Measurements from ENCODE around the gene PIP5KL1.

Gene PIP5KL1

GRCh38 chr9:127968042-127968441 is 37.5 kb upstream of the PIP5KL1 start:
- no peak for DNase-seq

- no peak for DNase-seq
Measured at GRCh38 chr9:127967151-127967809, 36.7 kb upstream of the PIP5KL1 start.

- DNase-seq = no peak
Measured at GRCh38 chr9:127966416-127967150, 36.0 kb upstream of the PIP5KL1 start.

- DNase-seq = no peak
Measured at GRCh38 chr9:127965953-127966352, 35.4 kb upstream of the PIP5KL1 start.

- DNase-seq = no peak
Measured at GRCh38 chr9:127963359-127964064, 32.9 kb upstream of the PIP5KL1 start.

- no peak for DNase-seq
Measured at GRCh38 chr9:127963041-127963358, 32.4 kb upstream of the PIP5KL1 start.

GRCh38 chr9:127962278-127962677 is 31.7 kb upstream of the PIP5KL1 start:
- no peak for DNase-seq

GRCh38 chr9:127961613-127962155 is 31.1 kb upstream of the PIP5KL1 start:
- DNase-seq = no peak

- no peak for DNase-seq
Measured at GRCh38 chr9:127961155-127961490, 30.5 kb upstream of the PIP5KL1 start.

- no peak for DNase-seq
Measured at GRCh38 chr9:127960410-127961154, 30.0 kb upstream of the PIP5KL1 start.

GRCh38 chr9:127959841-127960409 is 29.3 kb upstream of the PIP5KL1 start:
- no peak for DNase-seq

GRCh38 chr9:127959398-127959797 is 28.8 kb upstream of the PIP5KL1 start:
- no peak for DNase-seq

GRCh38 chr9:127958728-127959127 is 28.2 kb upstream of the PIP5KL1 start:
- no peak for DNase-seq

GRCh38 chr9:127955294-127956015 is 24.9 kb upstream of the PIP5KL1 start:
- peak; percentile 78 for DNase-seq

GRCh38 chr9:127954831-127955293 is 24.3 kb upstream of the PIP5KL1 start:
- no peak for DNase-seq

- no peak for DNase-seq
Measured at GRCh38 chr9:127953768-127954505, 23.4 kb upstream of the PIP5KL1 start.

- DNase-seq = no peak
Measured at GRCh38 chr9:127953154-127953553, 22.6 kb upstream of the PIP5KL1 start.

- DNase-seq = no peak
Measured at GRCh38 chr9:127950513-127951289, 20.1 kb upstream of the PIP5KL1 start.

GRCh38 chr9:127949827-127950512 is 19.4 kb upstream of the PIP5KL1 start:
- DNase-seq = no peak

All from central memory CD4-positive, alpha-beta T cell (primary cell).